NCI-H2196 treated with DMSO at 0.1 percent for 48 hours (cell line): ENCODE results near the gene CELF1.
A peak's percentile ranks its signal among the peaks of the same experiment; 100 is the strongest.

Experiments
- DNase-seq: peaks from one replicate; lab custom pipeline; 2025; ENCODE audit not compliant: unreplicated experiment; lab: John Stamatoyannopoulos, UW

CELF1 gene

DNA sequence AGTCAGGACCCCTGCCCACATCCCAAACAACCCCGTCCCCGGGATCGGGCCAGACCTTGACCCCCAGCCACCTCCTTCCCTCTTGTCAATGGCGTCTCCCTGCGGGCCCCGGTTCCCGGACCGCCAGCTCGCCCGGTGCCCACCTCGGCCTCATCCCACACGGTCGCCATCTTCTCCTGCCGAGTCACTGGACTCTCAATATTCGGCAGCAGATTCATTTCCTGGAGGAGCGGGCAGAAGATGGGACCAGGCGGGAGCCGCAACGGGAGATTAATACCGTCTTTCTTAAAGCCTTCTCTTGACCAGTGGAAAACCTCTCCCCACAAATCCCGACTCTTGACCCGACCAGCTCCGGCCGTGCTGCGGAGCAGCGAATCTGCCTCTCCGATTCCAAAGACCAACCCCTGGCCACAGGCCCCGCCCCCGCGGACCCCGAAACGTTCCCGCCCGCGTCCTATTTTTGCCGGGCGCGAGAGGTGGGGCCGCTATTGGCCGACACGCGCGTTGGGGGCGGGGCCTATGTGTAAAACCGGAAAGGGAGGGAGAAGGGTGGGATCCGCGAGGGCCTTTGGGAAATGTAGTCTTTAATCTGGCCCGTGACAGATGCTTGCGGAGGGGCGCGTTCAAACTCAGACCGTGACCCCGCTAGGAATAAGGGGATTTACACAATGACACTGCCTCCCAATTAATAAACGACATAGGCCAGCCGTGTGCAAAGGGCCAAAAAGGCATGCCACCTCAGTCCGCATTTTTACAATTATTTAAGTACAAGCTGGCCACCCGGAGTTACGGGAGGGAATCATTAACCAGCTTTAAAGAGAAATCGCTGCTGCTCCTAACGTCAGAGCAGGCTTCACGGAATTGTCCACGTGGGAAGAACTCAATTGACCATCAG lies 126.6 kb downstream of the CELF1 start, which contains the start of gene PSMC3:
Gene PSMC3 (minus strand): TSS at position 378 of the 895 bp plus-strand sequence. CDS start 160 bp downstream, at position 218.
- DNase-seq, result peak; percentile 97

DNA sequence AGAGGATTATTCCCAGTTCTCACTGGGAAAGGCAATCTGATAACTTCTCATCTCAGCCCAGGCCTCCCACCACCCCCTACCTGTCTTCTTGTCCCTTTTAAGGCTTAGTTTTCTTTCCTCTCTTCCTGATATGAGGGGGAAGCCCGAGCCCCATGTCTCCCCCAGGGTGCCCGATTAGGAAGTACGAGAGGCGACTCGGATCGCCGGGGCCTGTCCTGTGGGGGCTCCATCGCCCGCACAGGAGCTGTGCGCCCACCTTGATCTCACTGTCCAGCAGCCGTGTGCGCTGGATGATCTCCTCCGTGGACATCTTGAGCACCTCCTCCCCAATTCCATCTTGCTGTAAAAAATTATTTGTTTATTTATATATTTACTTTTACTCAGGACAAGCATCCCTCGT lies 127.3 kb downstream of the CELF1 start:
- DNase-seq, result no peak

GRCh38 chr11:47418454-47419259 lies 134.3 kb downstream of the CELF1 start:
- DNase-seq, result no peak

DNA sequence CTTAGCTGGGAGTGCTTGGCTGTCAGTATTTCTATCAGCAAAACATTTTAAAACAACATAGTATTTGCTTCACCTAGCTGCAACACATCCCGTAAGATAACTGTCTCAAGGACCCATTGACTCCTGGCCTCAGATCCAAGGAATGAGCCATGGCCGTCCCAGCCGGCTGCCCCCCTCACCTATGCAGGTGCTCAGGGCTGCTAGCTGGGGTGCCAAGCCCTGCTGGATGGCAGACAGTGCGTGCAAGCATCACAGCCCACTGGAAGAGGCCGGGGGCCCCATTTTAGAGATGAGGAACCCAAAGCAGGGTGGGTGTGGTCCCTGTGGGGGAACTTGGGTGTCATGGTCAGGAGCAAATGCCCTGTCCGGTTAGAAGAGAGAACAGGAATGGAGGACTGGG lies 135.2 kb downstream of the CELF1 start:
- no peak for DNase-seq

DNA sequence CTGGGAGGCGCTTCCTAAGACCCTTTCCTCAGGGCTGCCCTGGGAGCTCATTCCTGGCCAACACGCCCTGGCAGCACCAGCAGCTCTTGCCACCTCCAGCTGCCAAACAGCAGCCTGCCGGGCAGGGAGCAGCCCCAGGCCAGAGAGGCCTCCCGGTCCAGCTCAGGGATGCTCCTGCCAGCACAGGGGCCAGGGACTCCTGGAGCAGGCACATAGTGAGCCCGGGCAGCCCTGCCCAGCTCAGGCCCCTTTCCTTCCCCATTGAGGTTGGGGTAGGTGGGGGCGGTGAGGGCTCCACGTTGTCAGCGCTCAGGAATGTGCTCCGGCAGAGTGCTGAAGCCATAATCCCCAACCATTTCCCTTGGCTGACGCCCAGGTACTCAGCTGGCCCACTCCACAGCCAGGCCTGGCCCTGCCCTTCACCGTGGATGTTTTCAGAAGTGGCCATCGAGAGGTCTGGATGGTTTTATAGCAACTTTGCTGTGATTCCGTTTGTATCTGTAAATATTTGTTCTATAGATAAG lies 136.9 kb downstream of the CELF1 start:
- peak; percentile 71 for DNase-seq
